CD8-positive, alpha-beta memory T cell (primary cell): ENCODE results near the gene TECTA. TPM values are rescaled to one million over a fixed set of nuclear protein-coding genes. Genes with fewer than 3 reads are reported as not detected.

ENCODE experiments used
- CTCF ChIA-PET: fragments of 350-600 bp; sonication (Branson Sonifier 250); formaldehyde crosslinking; loops from one replicate; lab custom pipeline; 2021; ENCODE audit warnings: antibody characterized with exemption; lab: Charles Lee
- POLR2A ChIA-PET: fragments of 350-600 bp; sonication (Branson Sonifier 250); formaldehyde crosslinking; loops from one replicate; lab custom pipeline; 2021; ENCODE audit warnings: antibody characterized with exemption; lab: Charles Lee
- DNase-seq, 5 donors: peaks; one replicate each; pipeline versions ENCODE4 v3.0.0 to v3.0.0-alpha.2; 2020 to 2022; ENCODE audit warnings: mixed read lengths in 1 of 5
- H3K27ac ChIP-seq: one replicate; pipeline ENCODE4 v1.7.0; 2013; ENCODE audit warnings: low read depth, mild to moderate bottlenecking, low read length, moderate library complexity
- H3K27me3 ChIP-seq: 2 replicates; pipeline ENCODE4 v1.7.0; 2013; ENCODE audit warnings: low read length, mild to moderate bottlenecking; ENCODE audit not compliant: insufficient read depth, poor library complexity, severe bottlenecking
- H3K36me3 ChIP-seq: 2 replicates; pipeline ENCODE4 v1.7.0; 2013; ENCODE audit warnings: mild to moderate bottlenecking, low read length, moderate library complexity; ENCODE audit not compliant: insufficient read depth
- H3K4me1 ChIP-seq: 2 replicates; pipeline ENCODE4 v1.7.0; 2013; ENCODE audit warnings: mild to moderate bottlenecking, low read length, moderate library complexity; ENCODE audit not compliant: insufficient read depth
- H3K4me3 ChIP-seq: 2 replicates; pipeline ENCODE4 v1.7.0; 2013; ENCODE audit warnings: mild to moderate bottlenecking, low read length
- H3K9me3 ChIP-seq: 2 replicates; pipeline ENCODE4 v1.7.0; 2013; ENCODE audit warnings: mild to moderate bottlenecking, low read length
- H3K27ac Mint-ChIP-seq, 8 donors: one replicate each; pipeline ENCODE4 v1.8.0; 2020 to 2021; ENCODE audit warnings: mixed read lengths in 8 of 8, mild to moderate bottlenecking in 6 of 8, inconsistent platforms in 3 of 8, moderate library complexity in 3 of 8
- H3K27me3 Mint-ChIP-seq, 2 donors: one replicate each; pipeline ENCODE4 v1.8.0; 2020 to 2021; ENCODE audit warnings: mixed read lengths in 2 of 2, mild to moderate bottlenecking in 1 of 2, moderate library complexity in 1 of 2
- H3K36me3 Mint-ChIP-seq, 3 donors: one replicate each; pipeline ENCODE4 v1.8.0; 2020 to 2021; ENCODE audit warnings: mixed read lengths in 3 of 3, inconsistent platforms in 1 of 3, mild to moderate bottlenecking in 1 of 3
- H3K4me1 Mint-ChIP-seq, 3 donors: one replicate each; pipeline ENCODE4 v1.8.0; 2020 to 2021; ENCODE audit warnings: mixed read lengths in 3 of 3, inconsistent platforms in 1 of 3, mild to moderate bottlenecking in 1 of 3
- H3K4me3 Mint-ChIP-seq, 7 donors: one replicate each; pipeline ENCODE4 v1.8.0; 2020 to 2021; ENCODE audit warnings: mixed read lengths in 7 of 7, mild to moderate bottlenecking in 6 of 7, moderate library complexity in 4 of 7, inconsistent platforms in 2 of 7
- H3K9me3 Mint-ChIP-seq, 5 donors: one replicate each; pipeline ENCODE4 v1.8.0; 2020 to 2022; ENCODE audit warnings: mixed read lengths in 5 of 5, mild to moderate bottlenecking in 3 of 5, moderate library complexity in 2 of 5, inconsistent platforms in 1 of 5
- polyA plus RNA-seq: library from polyadenylated mRNA; unstranded; fragments of 300-500 nt; fragmentation: Illumina TruSeq; gene quantifications from one replicate; pipeline ENCODE4 v1.2.3, GENCODE V29; 2021
- total RNA-seq, 2 experiments: library from RNA; stranded (reverse); gene quantifications; one replicate each; pipeline ENCODE4 v1.2.3, GENCODE V29; 2021

Gene TECTA
- total and polyA plus RNA-seq, 3 experiments from 2014 or later = 0.29 to 0.39 TPM; not detected in 1

DNA sequence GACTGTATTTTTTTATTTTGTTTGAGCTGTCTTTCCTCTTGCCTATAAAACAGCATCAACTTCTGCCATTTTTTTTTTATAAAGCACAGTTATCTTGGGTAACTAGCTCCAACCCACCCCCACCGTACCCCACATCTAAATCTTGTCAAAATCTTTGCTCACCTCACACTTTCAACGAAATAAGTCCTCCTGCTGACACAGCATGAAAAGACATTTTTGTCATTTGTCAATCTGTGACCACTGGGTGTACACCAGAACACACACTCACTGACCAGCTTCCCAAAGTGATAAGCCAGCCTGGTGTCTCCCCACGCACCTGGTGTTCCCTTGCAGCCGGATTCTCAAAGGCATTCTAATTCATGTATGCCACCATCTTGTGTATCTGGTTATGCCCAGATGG lies 1.7 kb upstream of the TECTA start:
- H3K27ac Mint-ChIP-seq = no peak overlapping the region
- H3K9me3 Mint-ChIP-seq = no peaks in the 10 kb centered on the region
- POLR2A ChIA-PET = no interaction called here
- Histone ChIP-seq H3K36me3 (no peaks in the 10 kb centered on the region), H3K27me3 (no peaks in the 10 kb centered on the region), H3K27ac (no peak overlapping the region), H3K4me1 (no peaks in the 10 kb centered on the region), H3K9me3 (no peaks in the 10 kb centered on the region), H3K4me3 (no peak overlapping the region)
- no peak overlapping the region for H3K4me3 Mint-ChIP-seq
- CTCF ChIA-PET = no interaction called here
- no peaks in the 10 kb centered on the region for H3K36me3 Mint-ChIP-seq
- H3K4me1 Mint-ChIP-seq = no peaks in the 10 kb centered on the region
- no peak for DNase-seq
- H3K27me3 Mint-ChIP-seq = peaks cover 0 to 2% of the 10 kb centered on the region in 2 donors

GRCh38 chr11:121099885-121100284 lies 1.2 kb upstream of the TECTA start:
- H3K36me3 Mint-ChIP-seq = no peaks in the 10 kb centered on the region

GRCh38 chr11:121104312-121104762 lies 3.3 kb downstream of the TECTA start:
- DNase-seq = no peak
- Mint-ChIP-seq H3K36me3 (no peaks in the 10 kb centered on the region), H3K27me3 (peaks cover 0 to 2% of the 10 kb centered on the region in 2 donors), H3K4me1 (no peaks in the 10 kb centered on the region), H3K27ac (peak overlapping the region in 1 of 8 donors; percentile 32), H3K9me3 (no peaks in the 10 kb centered on the region), H3K4me3 (no peak overlapping the region)
- H3K36me3 ChIP-seq = no peaks in the 10 kb centered on the region
- H3K27me3 ChIP-seq = no peaks in the 10 kb centered on the region
- H3K4me3 ChIP-seq = no peak overlapping the region
- ChIA-PET POLR2A (no interaction called here), CTCF (no interaction called here)
- no peaks in the 10 kb centered on the region for H3K4me1 ChIP-seq
- no peak overlapping the region for H3K27ac ChIP-seq
- H3K9me3 ChIP-seq = no peaks in the 10 kb centered on the region

More at GRCh38 chr11:121099885-121100284, 1.2 kb upstream of the TECTA start:
- no peaks in the 10 kb centered on the region for H3K36me3 ChIP-seq
- H3K9me3 Mint-ChIP-seq = no peaks in the 10 kb centered on the region
- DNase-seq = no peak
- H3K4me1 Mint-ChIP-seq = no peaks in the 10 kb centered on the region
- no peak overlapping the region for H3K27ac Mint-ChIP-seq
- no peaks in the 10 kb centered on the region for H3K27me3 ChIP-seq
- H3K4me3 Mint-ChIP-seq = no peak overlapping the region
- H3K4me1 ChIP-seq = no peaks in the 10 kb centered on the region
- POLR2A ChIA-PET = no interaction called here
- CTCF ChIA-PET = no interaction called here
- no peak overlapping the region for H3K27ac ChIP-seq
- H3K27me3 Mint-ChIP-seq = peaks cover 0 to 2% of the 10 kb centered on the region in 2 donors
- no peaks in the 10 kb centered on the region for H3K9me3 ChIP-seq
- H3K4me3 ChIP-seq = no peak overlapping the region

GRCh38 chr11:121105063-121105480 lies 4.0 kb downstream of the TECTA start:
- no peaks in the 10 kb centered on the region for H3K9me3 Mint-ChIP-seq
- DNase-seq = no peak
- H3K4me1 Mint-ChIP-seq = no peaks in the 10 kb centered on the region
- Histone ChIP-seq H3K4me1 (no peaks in the 10 kb centered on the region), H3K9me3 (no peaks in the 10 kb centered on the region), H3K27ac (no peak overlapping the region), H3K36me3 (no peaks in the 10 kb centered on the region), H3K4me3 (no peak overlapping the region), H3K27me3 (no peaks in the 10 kb centered on the region)
- CTCF ChIA-PET = no interaction called here
- H3K27me3 Mint-ChIP-seq = peaks cover 0 to 2% of the 10 kb centered on the region in 2 donors
- no peak overlapping the region for H3K27ac Mint-ChIP-seq
- POLR2A ChIA-PET = no interaction called here
- no peak overlapping the region for H3K4me3 Mint-ChIP-seq
- H3K36me3 Mint-ChIP-seq = no peaks in the 10 kb centered on the region

DNA sequence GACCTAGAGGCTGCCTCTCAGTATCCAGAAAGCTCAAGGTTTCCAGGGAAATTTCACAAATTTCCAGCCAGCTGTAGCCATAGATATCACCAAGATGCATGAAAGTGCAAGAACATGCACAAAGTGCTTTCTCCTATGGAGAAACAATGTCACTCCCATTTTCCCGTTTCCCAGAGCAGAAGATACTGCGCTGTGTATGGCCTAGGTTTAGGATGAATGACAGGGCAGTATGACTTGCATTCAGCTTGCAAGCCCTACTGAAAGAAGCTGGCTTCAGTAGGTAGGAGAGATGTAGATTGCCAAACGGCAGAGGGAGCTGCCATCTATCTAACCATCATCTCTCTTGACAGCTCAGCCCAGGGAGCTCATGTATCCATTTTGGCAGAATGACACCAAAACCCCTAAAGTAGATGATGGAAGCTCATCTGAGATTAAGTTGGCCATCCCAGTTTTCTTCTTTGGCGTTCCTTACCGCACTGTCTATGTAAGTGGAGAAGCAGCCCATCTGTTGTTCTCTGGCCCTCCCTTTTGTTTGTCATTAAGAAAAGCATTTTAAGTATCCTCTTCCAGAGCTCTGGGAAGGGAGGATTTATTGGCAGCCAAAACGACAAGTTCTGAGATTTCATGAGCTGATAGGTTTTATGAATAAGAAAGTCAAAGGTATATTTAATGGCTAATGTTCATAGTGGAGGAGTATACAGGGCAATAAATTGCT lies 4.6 kb downstream of the TECTA start:
- Mint-ChIP-seq H3K9me3 (no peaks in the 10 kb centered on the region), H3K4me3 (no peak overlapping the region)
- CTCF ChIA-PET = no interaction called here

DNA sequence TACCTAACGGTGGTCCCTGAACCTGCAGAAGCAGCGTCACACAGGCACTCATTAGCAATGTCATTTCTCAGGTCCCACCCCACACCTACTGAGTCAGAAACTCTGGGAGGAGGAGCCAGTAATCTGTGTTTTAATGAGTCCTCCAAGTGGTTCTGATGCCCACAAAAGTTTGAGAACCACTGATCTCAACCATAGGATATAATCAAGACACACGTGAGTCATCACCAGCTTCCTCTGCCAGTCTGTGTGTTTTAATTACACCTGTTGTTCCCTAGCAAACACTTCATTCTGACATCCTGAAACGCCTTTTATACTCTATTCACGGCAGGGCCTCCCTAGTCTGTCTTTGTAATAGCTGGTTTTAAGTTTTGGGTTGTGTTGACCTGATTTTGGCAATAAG lies 5.8 kb downstream of the TECTA start:
- H3K4me3 ChIP-seq = no peak overlapping the region
- Mint-ChIP-seq H3K27ac (no peak overlapping the region), H3K9me3 (no peaks in the 10 kb centered on the region), H3K27me3 (peaks cover 2 to 9% of the 10 kb centered on the region in 2 donors), H3K4me1 (no peaks in the 10 kb centered on the region), H3K36me3 (no peaks in the 10 kb centered on the region), H3K4me3 (no peak overlapping the region)
- H3K27ac ChIP-seq = no peak overlapping the region
- CTCF ChIA-PET = no interaction called here
- no peak for DNase-seq
- no peaks in the 10 kb centered on the region for H3K36me3 ChIP-seq
- POLR2A ChIA-PET = no interaction called here
- no peaks in the 10 kb centered on the region for H3K9me3 ChIP-seq
- no peaks in the 10 kb centered on the region for H3K27me3 ChIP-seq
- H3K4me1 ChIP-seq = no peaks in the 10 kb centered on the region

More for the DNA sequence above, 4.6 kb downstream of the TECTA start:
- Histone ChIP-seq H3K36me3 (no peaks in the 10 kb centered on the region), H3K27ac (no peak overlapping the region), H3K27me3 (no peaks in the 10 kb centered on the region), H3K9me3 (no peaks in the 10 kb centered on the region), H3K4me3 (no peak overlapping the region), H3K4me1 (no peaks in the 10 kb centered on the region)
- Mint-ChIP-seq H3K4me1 (no peaks in the 10 kb centered on the region), H3K27ac (no peak overlapping the region), H3K27me3 (peaks cover 0 to 2% of the 10 kb centered on the region in 2 donors), H3K36me3 (no peaks in the 10 kb centered on the region)
- no peak for DNase-seq
- POLR2A ChIA-PET = no interaction called here

- Mint-ChIP-seq H3K4me3 (no peak overlapping the region), H3K36me3 (no peaks in the 10 kb centered on the region), H3K9me3 (no peaks in the 10 kb centered on the region), H3K27ac (no peak overlapping the region), H3K27me3 (peaks cover 3 to 21% of the 10 kb centered on the region in 2 donors), H3K4me1 (peaks cover 0 to 3% (median 0%) of the 10 kb centered on the region in 3 donors)
- ChIA-PET CTCF (no interaction called here), POLR2A (no interaction called here)
- H3K27me3 ChIP-seq = no peaks in the 10 kb centered on the region
- H3K9me3 ChIP-seq = no peaks in the 10 kb centered on the region
- no peak for DNase-seq
- no peak overlapping the region for H3K4me3 ChIP-seq
- no peaks in the 10 kb centered on the region for H3K36me3 ChIP-seq
- H3K4me1 ChIP-seq = no peaks in the 10 kb centered on the region
- H3K27ac ChIP-seq = no peak overlapping the region
These were observed 7.4 kb downstream of the TECTA start for GRCh38 chr11:121108413-121108812.

- Histone ChIP-seq H3K27me3 (no peaks in the 10 kb centered on the region), H3K4me3 (no peak overlapping the region), H3K9me3 (no peaks in the 10 kb centered on the region), H3K36me3 (no peaks in the 10 kb centered on the region), H3K4me1 (no peaks in the 10 kb centered on the region), H3K27ac (no peak overlapping the region)
- Mint-ChIP-seq H3K27ac (no peak overlapping the region), H3K27me3 (peaks cover 7 to 25% of the 10 kb centered on the region in 2 donors), H3K4me1 (peaks cover 0 to 3% (median 0%) of the 10 kb centered on the region in 3 donors), H3K9me3 (no peaks in the 10 kb centered on the region), H3K4me3 (no peak overlapping the region), H3K36me3 (no peaks in the 10 kb centered on the region)
- ChIA-PET CTCF (no interaction called here), POLR2A (no interaction called here)
- DNase-seq = no peak
These were observed 8.4 kb downstream of the TECTA start for GRCh38 chr11:121109471-121109870.
